ENCODE measurements around the gene PRR27. TPM values are rescaled to one million over a fixed set of nuclear protein-coding genes. Genes with fewer than 3 reads are reported as not detected.

Gene PRR27
- total RNA-seq (not detected), total RNA-seq (0 reads per million in 2 donors)

DNA sequence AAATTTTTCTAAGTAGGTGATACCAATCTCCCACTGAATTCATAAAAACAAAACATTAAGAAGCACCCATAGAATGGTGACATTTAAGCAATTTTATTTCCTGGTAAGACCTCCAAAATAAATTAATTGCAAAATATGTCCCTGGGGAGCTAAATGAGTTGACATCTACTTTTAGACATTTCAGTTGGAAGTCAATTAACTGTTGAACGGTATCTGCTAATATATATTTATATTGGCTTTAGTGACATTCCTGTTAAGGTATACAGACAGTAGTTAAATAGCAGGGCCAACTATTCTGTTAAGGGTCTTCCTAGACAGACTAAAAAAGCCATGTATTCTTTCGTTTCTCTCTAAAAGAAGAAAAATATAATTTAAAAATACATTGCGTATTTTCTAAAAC, at the start of gene PRR27:
Gene PRR27, plus strand, starts transcription at position 301 of the 400 bp plus-strand sequence. CDS start 139 bp downstream, outside the sequence.
- Mint-ChIP-seq H3K36me3 (ENCODE audit: low read depth) (no peaks in the 10 kb centered on the region), H3K4me3 (no peak within 1 kb of the TSS), H3K27ac (no peak within 1 kb of the TSS), H3K4me1 (no peaks in the 10 kb centered on the region), H3K27me3 (no peaks in the 10 kb centered on the region)
- ATAC-seq = no peak
- no peaks in the 10 kb centered on the region for H3K9me3 ChIP-seq (ENCODE audit: control insufficient read depth, low read length, poor library complexity, severe bottlenecking)
- DNase-seq = no peak

DNA sequence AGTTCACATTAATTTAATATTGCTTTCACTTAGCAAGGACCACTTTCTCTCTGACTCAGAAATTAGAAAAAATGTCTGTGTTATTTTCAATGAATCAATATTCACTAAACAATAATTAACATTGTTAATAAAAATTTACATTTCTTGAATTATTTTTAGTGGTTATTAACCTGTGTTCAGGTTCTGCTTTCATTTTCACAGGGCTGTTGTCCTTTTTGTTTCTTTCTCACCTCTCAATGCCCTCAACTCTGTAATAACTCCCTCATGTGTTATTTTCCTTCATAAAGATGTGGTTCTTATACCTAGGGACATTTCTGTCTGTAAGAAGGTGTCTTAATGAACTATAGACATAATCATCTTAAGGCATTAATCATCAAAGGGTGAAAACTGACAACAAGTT, 43.1 kb upstream of the PRR27 start:
- DNase-seq = no peak
- no peaks in the 10 kb centered on the region for H3K9me3 ChIP-seq (ENCODE audit: control insufficient read depth, low read length, poor library complexity, severe bottlenecking)
- no peak overlapping the region for H3K4me3 Mint-ChIP-seq
- H3K36me3 Mint-ChIP-seq (ENCODE audit: low read depth) = no peaks in the 10 kb centered on the region
- H3K27ac Mint-ChIP-seq = no peak overlapping the region
- ATAC-seq = no peak
- H3K4me1 Mint-ChIP-seq = no peaks in the 10 kb centered on the region
- H3K27me3 Mint-ChIP-seq = no peaks in the 10 kb centered on the region

DNA sequence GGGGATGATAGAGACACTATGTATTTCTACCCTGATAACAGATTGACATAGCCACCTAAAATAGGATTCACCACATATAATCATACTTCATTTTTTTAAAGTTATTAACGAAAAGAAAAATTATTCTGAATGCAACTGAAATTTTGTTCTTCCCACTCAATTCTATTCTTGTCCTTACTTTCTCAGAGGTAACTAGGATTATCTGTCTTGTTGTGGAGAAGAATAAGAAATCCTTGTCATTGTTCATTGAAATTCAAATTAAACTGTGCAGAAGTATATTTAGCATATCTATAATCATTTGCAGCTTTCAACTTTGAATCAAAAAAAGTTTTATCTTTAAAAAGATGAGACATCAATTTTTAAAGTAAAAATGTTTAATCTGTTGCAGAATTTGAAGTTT, 40.4 kb upstream of the PRR27 start:
- Mint-ChIP-seq H3K27me3 (no peaks in the 10 kb centered on the region), H3K36me3 (ENCODE audit: low read depth) (no peaks in the 10 kb centered on the region), H3K4me3 (no peak overlapping the region), H3K27ac (no peak overlapping the region), H3K4me1 (no peaks in the 10 kb centered on the region)
- DNase-seq (no peak), ATAC-seq (no peak)
- no peaks in the 10 kb centered on the region for H3K9me3 ChIP-seq (ENCODE audit: control insufficient read depth, low read length, poor library complexity, severe bottlenecking)

DNA sequence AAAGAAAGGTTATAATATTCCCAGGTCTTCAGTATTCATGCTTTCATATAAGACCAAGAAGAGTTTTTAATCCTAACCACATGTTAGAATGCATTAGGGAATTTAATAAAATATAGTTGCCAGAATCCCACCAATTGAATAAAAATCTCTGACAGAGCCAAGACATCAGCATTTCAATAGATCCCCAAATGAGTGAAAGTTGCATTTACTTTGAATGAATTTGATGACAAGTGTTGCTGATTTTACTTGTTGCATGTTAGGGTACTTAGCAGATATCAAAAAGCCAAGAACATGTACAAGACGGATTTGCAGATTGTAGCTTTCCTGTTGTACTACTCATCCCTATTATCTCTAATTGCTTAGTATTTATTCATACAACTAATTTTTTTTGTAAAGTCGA, 39.9 kb upstream of the PRR27 start:
- Mint-ChIP-seq H3K36me3 (ENCODE audit: low read depth) (no peaks in the 10 kb centered on the region), H3K4me3 (no peak overlapping the region), H3K27me3 (no peaks in the 10 kb centered on the region), H3K27ac (no peak overlapping the region), H3K4me1 (no peaks in the 10 kb centered on the region)
- no peaks in the 10 kb centered on the region for H3K9me3 ChIP-seq (ENCODE audit: control insufficient read depth, low read length, poor library complexity, severe bottlenecking)
- ATAC-seq (no peak), DNase-seq (no peak)

DNA sequence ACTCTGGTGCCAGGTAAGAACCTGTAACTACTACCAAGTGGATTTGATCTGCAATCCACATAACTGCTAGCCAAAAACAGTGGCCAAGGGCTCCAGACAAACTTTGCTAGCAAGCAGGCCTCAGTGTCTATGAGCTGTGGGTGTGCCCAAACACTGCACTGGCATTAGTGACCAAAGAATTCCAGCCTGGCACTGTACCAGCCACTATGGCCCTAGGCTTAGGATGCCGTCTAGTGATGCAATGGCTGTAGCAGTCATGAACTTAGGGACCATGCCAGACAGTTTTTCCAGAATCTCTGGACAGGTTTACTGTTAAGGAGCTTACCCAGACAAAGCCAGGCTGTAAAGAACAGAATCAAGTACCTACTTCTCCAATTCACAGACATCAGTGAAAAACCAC, 33.7 kb upstream of the PRR27 start:
- no peaks in the 10 kb centered on the region for H3K9me3 ChIP-seq (ENCODE audit: control insufficient read depth, low read length, poor library complexity, severe bottlenecking)
- H3K27me3 Mint-ChIP-seq = no peaks in the 10 kb centered on the region
- no peak overlapping the region for H3K4me3 Mint-ChIP-seq
- ATAC-seq (no peak), DNase-seq (no peak)
- no peaks in the 10 kb centered on the region for H3K36me3 Mint-ChIP-seq (ENCODE audit: low read depth)
- H3K27ac Mint-ChIP-seq = no peak overlapping the region
- no peaks in the 10 kb centered on the region for H3K4me1 Mint-ChIP-seq

DNA sequence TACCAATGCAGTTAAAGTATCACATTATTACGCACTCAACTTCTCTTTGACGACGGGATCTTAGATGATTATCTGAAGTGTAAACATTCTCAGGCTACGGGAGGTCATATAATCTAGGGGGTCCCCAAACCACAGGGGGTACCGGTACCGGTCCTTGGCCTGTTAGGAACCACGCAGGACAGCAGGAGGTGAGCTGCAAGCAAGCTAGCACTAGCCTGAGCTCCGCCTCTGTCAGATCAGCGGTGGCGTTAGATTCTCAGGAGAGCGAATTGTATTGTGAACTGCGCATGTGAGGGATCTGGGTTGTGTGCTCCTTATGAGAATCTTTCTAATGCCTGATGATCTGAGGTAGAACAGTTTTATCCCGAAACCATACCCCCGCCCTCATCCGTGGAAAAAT, 20.6 kb upstream of the PRR27 start:
- Mint-ChIP-seq H3K27ac (no peak overlapping the region), H3K4me1 (no peaks in the 10 kb centered on the region), H3K4me3 (no peak overlapping the region), H3K36me3 (ENCODE audit: low read depth) (no peaks in the 10 kb centered on the region), H3K27me3 (no peaks in the 10 kb centered on the region)
- no peaks in the 10 kb centered on the region for H3K9me3 ChIP-seq (ENCODE audit: control insufficient read depth, low read length, poor library complexity, severe bottlenecking)
- DNase-seq = no peak
- no peak for ATAC-seq

DNA sequence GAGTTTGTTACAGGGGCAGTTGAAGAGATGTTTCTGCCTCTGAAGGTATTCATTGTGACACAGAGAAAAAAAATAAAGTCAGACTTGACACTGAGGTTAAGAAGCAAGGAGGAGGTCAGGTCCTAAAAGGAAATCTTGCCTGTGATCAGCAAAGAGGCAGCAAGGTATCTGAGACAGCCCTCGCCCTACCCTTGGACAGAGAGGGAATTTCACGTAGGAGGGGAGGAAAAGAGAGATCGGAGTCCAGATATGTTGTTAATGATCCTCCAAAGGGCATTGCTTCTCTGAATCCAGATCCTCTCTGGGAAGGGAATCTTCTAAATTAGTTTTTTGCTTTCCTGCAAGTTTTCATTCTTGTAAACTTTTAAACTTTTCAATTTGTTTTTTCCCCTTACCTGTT, 15.3 kb upstream of the PRR27 start:
- DNase-seq (no peak), ATAC-seq (no peak)
- H3K9me3 ChIP-seq (ENCODE audit: control insufficient read depth, low read length, poor library complexity, severe bottlenecking) = no peaks in the 10 kb centered on the region
- H3K27ac Mint-ChIP-seq = no peak overlapping the region
- H3K4me3 Mint-ChIP-seq = no peak overlapping the region
- H3K27me3 Mint-ChIP-seq = no peaks in the 10 kb centered on the region
- no peaks in the 10 kb centered on the region for H3K4me1 Mint-ChIP-seq
- H3K36me3 Mint-ChIP-seq (ENCODE audit: low read depth) = no peaks in the 10 kb centered on the region

DNA sequence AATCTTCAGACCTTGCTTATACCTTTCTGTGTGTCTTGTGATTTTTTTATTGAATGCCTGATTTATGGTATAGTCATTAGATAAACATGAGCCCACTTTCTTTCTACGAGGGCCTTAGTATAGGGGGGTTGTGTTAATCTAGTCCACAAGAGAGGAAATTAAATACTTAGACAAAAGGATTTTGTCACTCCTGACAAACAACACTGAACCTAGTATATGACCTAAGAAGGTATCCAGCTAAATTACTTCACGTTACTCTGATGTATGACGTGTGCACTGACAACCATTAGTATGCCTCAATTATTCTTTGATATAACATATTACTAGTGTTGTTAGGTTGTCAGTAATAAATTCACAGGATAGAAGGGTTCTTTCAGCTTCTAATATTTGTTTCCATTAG, 2.8 kb upstream of the PRR27 start:
- Mint-ChIP-seq H3K27ac (no peak overlapping the region), H3K4me1 (no peaks in the 10 kb centered on the region), H3K27me3 (no peaks in the 10 kb centered on the region), H3K4me3 (no peak overlapping the region), H3K36me3 (ENCODE audit: low read depth) (no peaks in the 10 kb centered on the region)
- H3K9me3 ChIP-seq (ENCODE audit: control insufficient read depth, low read length, poor library complexity, severe bottlenecking) = no peaks in the 10 kb centered on the region
- ATAC-seq (no peak), DNase-seq (no peak)

DNA sequence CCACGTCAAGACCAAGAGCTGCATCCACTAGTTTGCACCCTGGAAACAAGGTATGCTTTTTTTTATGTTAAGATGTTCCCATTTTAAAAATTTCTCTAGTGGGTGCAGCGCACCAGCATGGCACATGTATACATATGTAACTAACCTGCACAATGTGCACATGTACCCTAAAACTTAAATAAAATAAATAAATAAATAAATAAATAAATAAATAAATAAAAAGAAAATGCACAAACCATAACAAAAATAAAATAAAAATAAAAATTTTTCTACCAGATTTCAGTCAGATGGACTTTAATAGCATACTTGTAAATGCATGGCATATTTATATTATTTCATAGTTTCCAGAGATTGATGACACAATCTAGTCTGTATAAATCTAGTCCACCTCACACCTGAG, 1.9 kb upstream of the PRR27 start:
- Mint-ChIP-seq H3K36me3 (ENCODE audit: low read depth) (no peaks in the 10 kb centered on the region), H3K4me3 (no peak overlapping the region), H3K27me3 (no peaks in the 10 kb centered on the region), H3K4me1 (no peaks in the 10 kb centered on the region), H3K27ac (no peak overlapping the region)
- DNase-seq (no peak), ATAC-seq (no peak)
- no peaks in the 10 kb centered on the region for H3K9me3 ChIP-seq (ENCODE audit: control insufficient read depth, low read length, poor library complexity, severe bottlenecking)

DNA sequence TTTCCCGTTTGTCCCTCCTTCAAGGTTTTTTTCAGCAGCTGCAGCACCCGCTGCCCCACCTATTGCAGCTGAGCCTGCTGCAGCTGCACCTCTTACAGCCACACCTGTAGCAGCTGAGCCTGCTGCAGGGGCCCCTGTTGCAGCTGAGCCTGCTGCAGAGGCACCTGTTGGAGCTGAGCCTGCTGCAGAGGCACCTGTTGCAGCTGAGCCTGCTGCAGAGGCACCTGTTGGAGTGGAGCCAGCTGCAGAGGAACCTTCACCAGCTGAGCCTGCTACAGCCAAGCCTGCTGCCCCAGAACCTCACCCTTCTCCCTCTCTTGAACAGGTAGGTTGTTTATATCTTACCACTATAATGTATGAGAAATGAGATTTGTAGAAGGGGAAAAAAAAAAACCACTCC, 4.5 kb downstream of the PRR27 start:
- H3K4me1 Mint-ChIP-seq = no peaks in the 10 kb centered on the region
- DNase-seq (no peak), ATAC-seq (no peak)
- H3K4me3 Mint-ChIP-seq = no peak overlapping the region
- H3K36me3 Mint-ChIP-seq (ENCODE audit: low read depth) = no peaks in the 10 kb centered on the region
- H3K27me3 Mint-ChIP-seq = no peaks in the 10 kb centered on the region
- H3K27ac Mint-ChIP-seq = peak overlapping the region; percentile 62
- no peaks in the 10 kb centered on the region for H3K9me3 ChIP-seq (ENCODE audit: control insufficient read depth, low read length, poor library complexity, severe bottlenecking)

DNA sequence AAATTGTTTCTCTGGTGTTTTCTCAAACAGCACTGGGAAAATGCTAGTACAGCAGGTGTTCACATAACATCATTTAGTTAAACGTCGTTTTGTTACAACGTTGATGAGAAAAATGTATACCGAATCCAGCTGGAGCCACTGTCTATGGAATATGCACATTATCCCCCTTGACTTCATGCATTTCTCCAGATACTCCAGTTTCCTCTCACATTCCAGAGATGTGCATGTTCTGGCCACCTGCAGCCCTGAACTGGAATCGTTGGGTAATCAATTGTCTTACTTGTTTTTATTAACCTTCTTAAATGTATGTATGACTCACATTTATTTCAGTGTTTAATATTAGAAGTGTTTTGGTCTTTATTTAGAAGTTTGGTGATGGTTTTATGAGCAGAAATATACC, 23.1 kb downstream of the PRR27 start:
- ATAC-seq (no peak), DNase-seq (no peak)
- H3K4me1 Mint-ChIP-seq = no peaks in the 10 kb centered on the region
- no peak overlapping the region for H3K27ac Mint-ChIP-seq
- H3K9me3 ChIP-seq (ENCODE audit: control insufficient read depth, low read length, poor library complexity, severe bottlenecking) = no peaks in the 10 kb centered on the region
- H3K4me3 Mint-ChIP-seq = no peak overlapping the region
- H3K27me3 Mint-ChIP-seq = no peaks in the 10 kb centered on the region
- H3K36me3 Mint-ChIP-seq (ENCODE audit: low read depth) = no peaks in the 10 kb centered on the region

DNA sequence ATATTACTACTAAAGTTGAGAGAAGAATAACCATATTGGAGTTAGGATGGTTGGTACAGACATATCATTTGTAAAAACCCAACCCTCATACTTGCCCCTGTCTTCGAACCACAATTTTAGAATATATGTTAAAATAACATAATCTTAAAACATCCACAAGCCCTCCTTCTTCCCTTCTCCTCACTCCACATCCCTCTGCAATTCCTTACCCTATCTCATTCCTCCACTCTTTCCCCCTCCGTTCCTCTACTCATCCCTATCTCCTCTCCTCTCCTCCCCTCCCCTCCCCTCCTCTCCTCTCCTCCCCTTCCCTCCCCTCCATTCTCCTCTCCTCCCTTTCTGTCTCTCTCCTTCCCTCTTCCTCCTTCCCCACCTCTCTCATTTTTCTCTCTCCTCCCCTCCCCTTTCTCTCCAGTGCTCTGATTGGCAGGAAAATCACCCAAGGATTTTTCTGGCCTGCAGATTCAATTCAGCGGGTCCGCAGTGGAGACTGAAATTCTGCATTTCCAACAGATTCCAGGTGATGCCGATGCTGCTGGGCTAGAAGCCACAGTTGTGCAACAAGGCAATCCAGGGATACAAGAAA, 24.1 kb downstream of the PRR27 start:
- H3K27ac Mint-ChIP-seq = no peak overlapping the region
- DNase-seq (no peak), ATAC-seq (no peak)
- no peaks in the 10 kb centered on the region for H3K9me3 ChIP-seq (ENCODE audit: control insufficient read depth, low read length, poor library complexity, severe bottlenecking)
- H3K4me1 Mint-ChIP-seq = no peaks in the 10 kb centered on the region
- H3K27me3 Mint-ChIP-seq = no peaks in the 10 kb centered on the region
- no peak overlapping the region for H3K4me3 Mint-ChIP-seq
- no peaks in the 10 kb centered on the region for H3K36me3 Mint-ChIP-seq (ENCODE audit: low read depth)

DNA sequence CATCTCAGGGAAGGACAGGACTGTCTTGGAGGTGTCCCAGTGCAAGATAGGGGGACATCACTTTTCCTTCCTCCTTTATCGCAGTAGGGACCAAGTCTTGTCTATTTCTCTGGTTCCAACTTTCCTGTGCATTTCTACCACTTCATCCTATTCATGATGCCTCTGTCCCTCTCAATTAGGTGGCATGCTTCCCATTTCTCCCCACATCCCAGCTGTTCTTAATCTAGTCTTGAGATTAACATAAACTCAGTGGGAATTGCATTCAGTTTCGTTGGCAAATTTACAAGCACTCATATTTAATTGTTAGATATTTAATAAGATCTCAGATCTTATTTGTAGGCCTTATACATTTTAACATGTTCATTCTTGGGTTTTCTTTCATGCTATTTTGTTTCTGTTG, 25.8 kb downstream of the PRR27 start:
- Mint-ChIP-seq H3K4me1 (no peaks in the 10 kb centered on the region), H3K27ac (no peak overlapping the region), H3K27me3 (peaks cover 8% of the 10 kb centered on the region), H3K36me3 (ENCODE audit: low read depth) (no peaks in the 10 kb centered on the region), H3K4me3 (no peak overlapping the region)
- H3K9me3 ChIP-seq (ENCODE audit: control insufficient read depth, low read length, poor library complexity, severe bottlenecking) = no peaks in the 10 kb centered on the region
- no peak for DNase-seq
- ATAC-seq = no peak

DNA sequence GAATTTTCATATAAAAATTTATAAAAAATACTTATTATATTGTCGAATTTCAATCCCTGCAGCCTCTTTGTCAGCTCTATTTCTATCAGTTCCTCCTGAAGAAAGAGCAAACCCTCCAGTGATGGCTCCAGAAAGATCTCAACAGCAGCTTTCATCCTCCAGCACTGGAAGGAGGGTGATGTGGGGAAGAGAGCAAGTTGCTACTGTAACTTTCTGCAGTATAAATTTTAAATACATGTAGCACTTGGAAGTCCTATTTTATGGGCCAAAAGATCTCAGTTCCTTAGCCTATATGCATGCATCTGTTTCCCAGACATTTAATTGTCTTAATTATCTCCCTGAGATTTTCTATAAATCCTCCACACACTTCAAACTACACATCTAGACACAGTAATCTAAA, 27.8 kb downstream of the PRR27 start:
- H3K4me3 Mint-ChIP-seq = no peak overlapping the region
- no peak for ATAC-seq
- H3K4me1 Mint-ChIP-seq = no peaks in the 10 kb centered on the region

More for the DNA sequence above, 27.8 kb downstream of the PRR27 start:
- Mint-ChIP-seq H3K27ac (no peak overlapping the region), H3K36me3 (ENCODE audit: low read depth) (no peaks in the 10 kb centered on the region), H3K27me3 (peaks cover 11% of the 10 kb centered on the region)
- H3K9me3 ChIP-seq (ENCODE audit: control insufficient read depth, low read length, poor library complexity, severe bottlenecking) = no peaks in the 10 kb centered on the region
- no peak for DNase-seq
